GM18951 (cell line): ENCODE data around the gene LY6G5C.
"Not testable (repeated sequence)": the region's sequence is repeated elsewhere in the genome, so short reads cannot be mapped to it uniquely, and the experiment has no call there.

Experiments used
- POLR2A ChIP-seq: IDR thresholded peaks from 4 replicates; pipeline ENCODE4 v1.6.1; 2011; ENCODE audit warnings: mild to moderate bottlenecking; ENCODE audit not compliant: insufficient read length, insufficient read depth; ENCODE audit errors: extremely low read depth
- in situ Hi-C: fragments of 300-500 bp; cut with MboI; formaldehyde crosslinking; loops from one replicate; pipeline ENCODE4 v1.12.0; 2022; ENCODE audit warnings: low sequenced_read_pairs, mixed read lengths, inconsistent platforms; ENCODE audit not compliant: unreplicated experiment

LY6G5C gene

DNA sequence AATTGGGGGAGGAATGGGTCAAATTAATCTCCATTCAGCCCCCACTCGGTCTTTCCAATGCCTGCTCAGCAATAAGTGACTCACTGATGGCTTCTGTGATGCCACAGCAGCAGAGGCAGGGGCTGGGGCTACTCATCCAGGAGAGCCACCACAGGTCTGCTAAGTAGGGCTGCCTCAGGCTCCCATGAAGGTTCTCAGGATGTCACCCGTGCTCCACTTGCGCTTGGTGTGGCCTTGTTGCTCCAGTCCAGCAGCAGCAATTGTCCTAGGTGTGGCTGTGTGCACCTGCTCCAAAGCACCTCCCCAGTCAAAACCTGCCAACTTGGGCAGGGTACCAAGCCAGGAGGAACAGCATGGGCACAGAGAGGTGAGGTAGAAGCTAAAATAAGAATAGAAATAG is 41.3 kb upstream of the LY6G5C start:
- in situ Hi-C loops: no loop called here
- no peak for TF ChIP-seq POLR2A

DNA sequence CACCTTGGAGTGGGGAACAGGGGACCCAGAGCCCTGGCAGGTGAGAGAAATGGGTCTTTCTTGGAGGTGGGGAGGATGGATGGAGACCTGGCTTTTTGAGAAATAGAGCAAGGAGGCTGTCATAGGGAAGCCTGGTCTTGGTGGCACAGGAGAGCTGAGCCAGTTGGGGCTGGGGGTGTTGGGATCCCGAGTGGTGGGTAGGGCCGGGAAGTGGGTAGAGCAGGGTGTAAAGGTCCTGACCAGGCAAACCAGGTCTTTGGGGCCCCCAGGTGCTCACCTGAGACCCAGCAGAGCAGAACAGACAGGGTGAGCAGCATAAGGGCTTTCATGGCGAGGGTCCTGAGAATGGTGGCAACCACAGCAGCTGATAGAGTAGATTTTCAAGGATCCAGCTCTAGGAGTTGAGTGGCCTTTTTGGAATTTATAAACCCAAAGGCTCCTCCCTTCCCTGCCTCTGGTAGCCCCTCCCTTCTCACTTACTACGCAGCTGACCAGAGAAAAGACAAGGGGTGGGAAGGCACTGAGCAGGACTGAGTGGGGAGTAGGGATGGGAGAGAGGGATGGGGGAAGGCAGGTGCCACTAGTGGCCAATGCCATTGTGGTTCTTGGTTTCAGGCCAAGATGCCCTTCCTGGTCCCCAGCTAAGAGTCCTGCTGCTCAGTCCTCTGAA is 40.6 kb upstream of the LY6G5C start, which contains the start of gene LY6G6C:
TSS of gene LY6G6C (minus strand) at position 396 of the 670 bp plus-strand sequence. CDS start at position 329, 67 bp downstream.
- in situ Hi-C loops: no loop called here
- TF ChIP-seq POLR2A: no peak

DNA sequence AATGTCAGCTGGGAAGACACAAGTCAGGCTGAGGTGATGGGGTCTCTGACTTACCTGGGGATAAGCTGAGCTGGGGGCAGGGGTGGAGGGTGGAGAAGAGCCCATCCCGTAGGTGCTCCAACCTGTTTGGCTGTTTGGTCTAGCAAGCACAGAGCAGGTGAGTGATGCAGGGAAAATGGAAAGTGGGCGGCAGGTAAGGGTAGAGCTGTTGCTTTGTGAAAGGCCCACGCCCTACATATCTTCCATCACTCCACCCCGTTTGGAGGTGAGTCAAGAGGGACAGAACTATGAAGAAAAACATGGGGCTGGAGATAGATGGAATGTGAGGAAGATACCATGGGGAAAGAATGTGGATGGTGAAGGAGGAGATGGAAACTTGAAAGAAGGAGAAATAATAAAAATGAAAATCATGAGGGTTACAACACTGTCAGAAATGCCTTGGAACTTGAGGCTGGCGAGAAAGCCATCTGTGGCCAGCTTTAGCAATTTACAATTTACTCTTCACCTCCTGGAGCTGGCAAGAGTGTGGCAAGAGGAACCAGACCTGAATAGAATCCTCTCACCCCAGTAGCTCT is 39.4 kb upstream of the LY6G5C start:
- in situ Hi-C loops: no loop called here

DNA sequence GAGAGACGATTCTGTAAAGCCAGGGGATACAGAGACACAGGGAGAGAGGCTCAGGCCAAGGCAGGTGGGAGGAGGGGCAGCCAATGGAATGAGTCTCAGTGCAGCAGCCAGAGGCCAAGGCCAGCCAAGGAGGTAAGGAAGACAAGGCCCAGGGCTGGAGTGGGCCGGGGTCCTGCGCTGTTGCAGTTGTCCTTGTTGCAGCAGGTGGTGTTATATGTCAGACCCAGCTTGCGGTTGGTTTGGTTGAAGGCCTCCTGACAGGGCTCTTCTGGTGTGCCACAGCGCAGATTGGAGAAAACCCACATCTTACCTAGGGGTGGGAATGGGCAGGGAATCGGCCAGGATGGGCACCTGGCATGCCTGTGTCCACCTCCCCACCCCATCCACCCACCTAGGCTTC is 38.1 kb upstream of the LY6G5C start:
- TF ChIP-seq POLR2A: no peak
- in situ Hi-C loops: no loop called here

More for the DNA sequence above, 39.4 kb upstream of the LY6G5C start:
- TF ChIP-seq POLR2A: no peak

DNA sequence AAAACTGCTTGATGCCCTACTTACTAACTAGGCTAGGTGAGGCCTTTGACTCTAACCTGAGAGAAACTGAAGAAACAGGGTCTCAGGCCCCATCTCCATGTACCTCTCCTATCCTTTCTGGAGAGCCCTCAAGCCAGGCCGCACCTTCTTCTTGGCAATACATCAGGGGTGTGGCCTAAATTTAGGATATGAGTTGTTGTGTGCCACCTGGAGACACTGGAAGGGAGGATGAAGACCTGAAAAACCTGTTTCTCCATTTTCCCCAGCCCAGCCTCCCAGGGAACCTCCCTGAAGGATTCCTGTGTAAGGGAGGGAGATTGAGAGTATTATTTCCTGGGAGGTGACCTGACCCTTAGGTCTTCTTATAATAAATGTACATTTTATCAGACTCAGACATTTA is 37.4 kb upstream of the LY6G5C start:
- in situ Hi-C loops: no loop called here
- TF ChIP-seq POLR2A: no peak

DNA sequence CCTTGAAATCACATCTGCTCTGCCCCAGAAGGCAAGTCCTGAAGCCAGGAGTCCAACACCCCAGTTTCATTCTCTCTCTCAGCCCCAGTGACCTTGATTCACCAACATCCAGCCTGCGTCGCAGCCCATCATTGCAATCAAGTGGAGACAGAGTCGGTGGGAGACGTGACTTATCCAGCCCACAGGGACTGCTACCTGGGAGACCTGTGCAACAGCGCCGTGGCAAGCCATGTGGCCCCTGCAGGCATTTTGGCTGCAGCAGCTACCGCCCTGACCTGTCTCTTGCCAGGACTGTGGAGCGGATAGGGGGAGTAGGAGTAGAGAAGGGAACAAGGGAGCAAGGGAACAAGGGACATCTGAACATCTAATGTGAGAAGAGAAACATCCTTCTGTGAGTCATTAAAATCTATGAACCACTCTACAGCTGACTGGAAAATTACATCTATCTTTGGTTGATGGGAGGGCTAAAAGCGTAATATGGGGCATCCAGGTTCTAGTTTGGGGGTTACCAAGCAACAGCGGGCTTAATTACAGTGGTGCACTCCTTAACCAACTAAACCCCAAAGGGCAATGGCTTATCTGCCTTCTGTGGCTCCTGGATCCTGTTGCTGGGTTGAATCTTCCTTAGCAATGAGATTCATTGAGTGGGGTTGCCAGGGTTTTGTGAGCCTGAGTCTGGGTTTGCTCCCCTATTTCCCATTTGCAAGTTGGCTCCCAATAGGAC is 36.8 kb upstream of the LY6G5C start:
- in situ Hi-C loops: no loop called here
- TF ChIP-seq POLR2A: no peak

DNA sequence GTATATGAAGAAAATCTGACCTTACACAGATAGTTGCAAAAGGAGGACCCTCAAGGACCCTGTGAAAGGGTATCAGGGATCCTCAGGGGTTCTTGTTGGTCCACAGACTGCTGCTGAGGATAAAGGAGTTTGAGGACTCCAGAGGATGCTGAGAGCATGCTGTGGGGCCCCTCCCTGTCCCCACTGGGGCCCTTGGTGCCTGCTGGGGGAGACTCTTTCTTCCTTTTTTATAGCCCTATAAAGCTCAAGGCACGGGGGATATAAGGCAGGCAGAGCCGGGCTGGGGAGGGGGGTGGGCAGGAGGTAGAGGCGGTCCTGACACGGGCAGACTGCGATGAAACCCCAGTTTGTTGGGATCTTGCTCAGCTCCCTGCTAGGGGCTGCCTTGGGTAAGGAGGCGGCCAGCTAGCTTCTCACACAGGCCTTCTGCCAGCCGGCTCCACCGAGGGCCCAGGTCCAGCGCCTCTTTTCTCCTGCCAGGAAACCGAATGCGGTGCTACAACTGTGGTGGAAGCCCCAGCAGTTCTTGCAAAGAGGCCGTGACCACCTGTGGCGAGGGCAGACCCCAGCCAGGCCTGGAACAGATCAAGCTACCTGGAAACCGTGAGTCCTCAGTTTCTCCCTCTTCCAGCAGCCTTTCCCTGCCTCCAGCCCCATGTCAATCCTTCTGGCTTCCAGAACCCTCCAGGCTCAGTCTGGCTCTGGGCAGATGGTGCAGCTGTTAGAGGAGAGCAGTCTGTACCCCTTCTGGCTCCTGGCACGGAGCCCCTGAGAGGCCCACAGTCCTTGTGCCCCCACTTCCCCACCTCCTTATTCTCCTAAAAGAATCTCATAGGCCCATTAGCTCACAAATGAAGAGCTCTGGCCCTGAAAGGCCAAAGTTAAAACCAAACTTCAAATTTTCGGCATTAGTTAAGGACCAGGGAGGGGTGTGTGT is 34.4 kb upstream of the LY6G5C start, which contains the start of gene LY6G6D:
TSS of gene LY6G6D (plus strand) at position 327 of the 937 bp plus-strand sequence. CDS start at position 335, 8 bp downstream.
- in situ Hi-C loops: no loop called here
- TF ChIP-seq POLR2A: no peak

DNA sequence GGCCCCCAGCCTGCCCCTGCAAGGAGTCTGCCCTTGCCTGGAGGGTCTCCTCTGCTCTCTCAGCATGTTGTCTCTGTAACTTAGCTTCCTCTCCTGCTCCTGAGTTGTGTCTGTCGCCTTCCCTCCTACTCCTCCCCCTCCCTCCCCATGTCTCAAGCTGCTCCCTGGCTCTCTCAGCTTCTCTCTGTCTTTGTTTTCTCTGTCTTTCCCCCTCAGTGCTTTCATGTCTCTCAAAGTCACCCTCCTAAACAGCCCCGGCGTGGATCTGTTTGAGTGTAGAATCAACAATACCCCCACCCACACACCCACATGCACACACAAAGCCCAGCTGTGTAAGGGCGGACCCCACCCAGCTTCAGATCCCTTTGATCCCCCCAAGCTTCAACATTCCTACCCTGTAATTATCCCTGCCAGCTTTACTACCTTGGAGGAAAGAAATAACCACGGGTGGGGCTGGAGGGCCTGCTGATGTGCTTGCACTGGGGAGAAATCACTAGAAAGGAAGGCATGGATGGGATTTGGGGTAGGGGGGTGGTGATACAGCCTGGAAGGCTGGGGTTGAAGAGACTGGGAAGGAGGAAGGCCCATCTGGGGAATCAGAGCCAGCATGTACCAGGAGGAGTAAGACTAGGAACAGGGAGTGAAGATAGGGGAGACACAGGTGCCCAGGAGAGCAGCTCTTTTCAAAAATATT is 33.3 kb upstream of the LY6G5C start:
- in situ Hi-C loops: no loop called here
- no peak for TF ChIP-seq POLR2A

DNA sequence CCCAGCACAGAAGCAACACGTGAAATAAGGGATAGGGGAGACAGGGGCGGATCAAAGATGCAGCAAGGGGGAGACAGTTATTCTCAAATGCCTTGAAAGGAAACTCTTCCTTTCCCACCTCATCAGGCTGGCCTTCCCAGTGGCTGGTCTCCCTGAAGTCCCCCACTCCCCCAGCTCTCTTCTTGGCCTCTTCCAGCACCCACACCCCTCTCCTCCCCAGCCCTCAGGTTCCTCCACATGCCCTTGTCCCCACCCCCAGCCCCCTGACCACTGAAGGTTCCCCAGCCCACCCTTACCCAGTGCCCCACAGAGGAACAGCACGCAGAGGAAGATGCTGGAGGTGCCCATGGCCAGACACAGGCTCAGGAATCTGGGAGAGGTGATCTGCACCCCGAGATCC is 32.6 kb upstream of the LY6G5C start:
- in situ Hi-C loops: no loop called here
- no peak for TF ChIP-seq POLR2A

DNA sequence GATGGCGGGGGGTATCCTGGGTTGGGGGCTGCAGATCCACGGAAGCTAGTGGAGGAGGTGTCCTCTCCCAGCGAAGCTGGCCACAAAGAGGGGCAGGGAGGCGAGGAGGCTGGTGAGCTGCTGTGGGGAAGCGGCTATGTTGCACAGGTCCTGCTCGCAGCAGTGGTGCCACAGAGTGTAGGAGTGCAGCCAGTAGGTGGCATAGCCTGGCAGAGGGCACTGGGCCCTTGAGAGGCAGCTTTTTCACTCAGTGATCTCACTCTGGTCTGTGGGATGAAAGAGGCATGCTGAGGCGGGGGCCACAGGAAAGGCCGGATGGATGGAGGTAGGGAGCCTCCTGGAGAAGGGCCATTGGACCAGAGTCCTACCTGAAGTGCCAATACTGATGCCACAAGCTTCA is 31.4 kb upstream of the LY6G5C start:
- in situ Hi-C loops: no loop called here
- TF ChIP-seq POLR2A: no peak

DNA sequence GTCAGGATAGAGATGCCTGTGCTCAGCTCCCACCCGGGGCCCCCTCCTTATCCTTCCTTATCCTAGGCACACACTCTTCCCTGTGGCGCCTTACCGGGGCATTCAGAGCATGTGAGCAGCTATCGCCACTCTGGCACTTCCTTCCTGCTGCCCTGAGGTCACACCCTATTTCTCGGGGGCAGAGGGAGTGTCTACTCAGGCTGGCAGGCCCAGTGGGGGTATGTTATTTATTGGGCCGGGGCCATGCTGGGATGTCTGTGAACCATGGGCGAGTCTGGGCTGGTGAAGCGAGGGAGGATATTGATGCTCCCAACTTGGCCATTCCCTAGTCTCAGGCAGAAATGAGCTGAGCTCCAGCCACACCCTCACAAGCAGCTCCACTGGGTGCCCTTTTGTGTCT is 30.4 kb upstream of the LY6G5C start:
- in situ Hi-C loops: no loop called here
- no peak for TF ChIP-seq POLR2A

DNA sequence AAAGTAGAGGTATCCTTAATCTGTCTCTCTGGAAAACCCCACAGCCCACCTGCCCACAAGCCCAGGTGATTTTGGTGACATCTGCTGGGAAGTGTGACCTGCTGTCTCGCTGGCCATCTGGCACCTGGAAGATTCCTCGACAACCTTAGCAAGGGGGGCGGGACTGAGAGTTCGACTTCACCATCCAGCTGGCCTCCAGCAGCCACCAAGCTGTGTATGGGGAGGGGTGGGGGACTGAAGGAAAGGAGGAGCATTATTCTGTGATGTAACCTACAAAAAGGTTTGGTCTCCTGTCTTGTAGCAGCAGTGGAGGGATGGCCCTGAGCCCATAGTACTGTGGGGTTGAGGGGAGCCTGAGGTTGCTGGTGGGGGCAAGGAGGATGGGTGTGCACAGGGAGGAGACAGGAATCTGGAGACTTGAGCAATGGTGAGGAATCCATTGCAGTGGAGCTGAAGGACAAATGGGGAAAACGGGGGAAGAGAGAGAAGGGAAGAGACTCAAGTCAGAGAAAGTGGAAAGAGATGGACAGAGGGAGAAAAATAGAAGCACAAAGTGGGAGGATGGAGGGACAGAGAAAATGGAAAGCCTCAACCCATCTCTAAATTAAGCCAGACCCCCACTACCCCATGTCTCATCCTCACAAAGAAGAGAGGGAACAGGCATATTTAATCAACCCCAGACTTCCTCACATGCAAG is 29.8 kb upstream of the LY6G5C start:
- no peak for TF ChIP-seq POLR2A
- in situ Hi-C loops: no loop called here

DNA sequence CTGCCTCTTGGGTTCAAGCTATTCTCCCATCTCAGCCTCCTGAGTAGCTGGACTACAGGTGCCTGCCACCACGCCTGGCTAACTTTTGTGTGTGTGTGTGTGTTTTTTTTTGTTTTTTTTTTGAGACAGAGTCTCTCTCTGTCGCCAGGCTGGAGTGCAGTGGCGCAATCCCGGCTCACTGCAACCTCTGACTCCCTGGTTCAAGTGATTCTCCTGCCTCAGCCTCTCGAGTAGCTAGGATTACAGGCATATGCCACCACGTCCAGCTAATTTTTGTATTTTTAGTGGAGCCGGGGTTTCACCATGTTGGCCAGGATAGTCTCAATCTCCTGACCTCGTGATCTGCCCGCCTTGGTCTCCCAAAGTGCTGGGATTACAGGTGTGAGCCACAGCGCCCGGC is 28.3 kb upstream of the LY6G5C start:
- in situ Hi-C loops: not testable (repeated sequence)
